ENCODE results near the gene HGFAC. TPM values are rescaled to one million over a fixed set of nuclear protein-coding genes. Genes with fewer than 3 reads are reported as not detected.

HGFAC gene
- total RNA-seq, 1 donor from 2014 or later: 0.35 TPM

DNA sequence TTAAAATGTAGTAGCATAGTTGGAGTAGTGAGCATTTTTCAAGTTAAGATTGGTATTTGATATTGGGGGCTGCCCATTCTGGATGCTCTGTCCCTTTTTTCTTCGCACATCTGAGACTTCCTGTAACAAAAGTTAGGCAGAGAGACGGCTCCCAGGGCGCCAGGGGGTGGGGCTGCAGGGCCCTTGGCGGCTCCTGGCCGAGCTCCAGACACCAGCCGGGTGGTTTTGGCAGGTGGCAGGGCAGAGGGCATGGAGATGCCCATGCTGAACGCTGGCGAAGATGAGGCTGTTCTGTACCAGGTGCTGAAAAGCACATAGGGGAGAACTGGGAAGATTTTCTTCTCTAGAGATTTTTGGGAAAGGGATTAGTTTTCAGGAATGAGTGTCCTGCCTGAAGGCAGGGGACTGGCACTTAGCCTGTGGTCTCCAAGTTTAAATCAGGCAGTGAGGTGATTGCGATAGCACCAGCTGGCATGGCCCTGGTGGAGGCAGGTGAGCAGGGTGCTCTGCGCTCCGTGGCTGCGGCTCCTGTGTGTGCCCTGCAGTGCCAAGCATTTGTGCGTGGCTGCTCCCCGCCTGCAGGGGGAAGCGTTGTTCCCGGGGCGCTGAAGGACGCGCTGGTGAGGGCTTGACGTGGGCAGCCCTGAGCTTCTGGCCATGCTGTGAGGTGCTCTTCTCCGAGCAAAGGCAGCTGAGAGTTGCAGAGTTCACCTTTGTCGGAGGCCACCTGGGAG, 23.6 kb upstream of the HGFAC start:
- peak; percentile 77 for DNase-seq (ENCODE audit: low spot score)
- TF ChIP-seq, protein P1, sequence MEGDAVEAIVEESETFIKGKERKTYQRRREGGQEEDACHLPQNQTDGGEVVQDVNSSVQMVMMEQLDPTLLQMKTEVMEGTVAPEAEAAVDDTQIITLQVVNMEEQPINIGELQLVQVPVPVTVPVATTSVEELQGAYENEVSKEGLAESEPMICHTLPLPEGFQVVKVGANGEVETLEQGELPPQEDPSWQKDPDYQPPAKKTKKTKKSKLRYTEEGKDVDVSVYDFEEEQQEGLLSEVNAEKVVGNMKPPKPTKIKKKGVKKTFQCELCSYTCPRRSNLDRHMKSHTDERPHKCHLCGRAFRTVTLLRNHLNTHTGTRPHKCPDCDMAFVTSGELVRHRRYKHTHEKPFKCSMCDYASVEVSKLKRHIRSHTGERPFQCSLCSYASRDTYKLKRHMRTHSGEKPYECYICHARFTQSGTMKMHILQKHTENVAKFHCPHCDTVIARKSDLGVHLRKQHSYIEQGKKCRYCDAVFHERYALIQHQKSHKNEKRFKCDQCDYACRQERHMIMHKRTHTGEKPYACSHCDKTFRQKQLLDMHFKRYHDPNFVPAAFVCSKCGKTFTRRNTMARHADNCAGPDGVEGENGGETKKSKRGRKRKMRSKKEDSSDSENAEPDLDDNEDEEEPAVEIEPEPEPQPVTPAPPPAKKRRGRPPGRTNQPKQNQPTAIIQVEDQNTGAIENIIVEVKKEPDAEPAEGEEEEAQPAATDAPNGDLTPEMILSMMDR (IDR thresholded peaks at IDR 0.05): peak; percentile 38
- Mint-ChIP-seq H3K36me3 (ENCODE audit: low read depth) (peaks cover 10% of the 10 kb centered on the region), H3K9me3 (ENCODE audit: low read depth) (no peaks in the 10 kb centered on the region), H3K27ac (ENCODE audit: unreplicated experiment) (no peak overlapping the region), H3K4me1 (ENCODE audit: low read depth) (no peaks in the 10 kb centered on the region), H3K27me3 (ENCODE audit: low read depth) (no peaks in the 10 kb centered on the region), H3K4me3 (ENCODE audit: unreplicated experiment) (no peak overlapping the region)

DNA sequence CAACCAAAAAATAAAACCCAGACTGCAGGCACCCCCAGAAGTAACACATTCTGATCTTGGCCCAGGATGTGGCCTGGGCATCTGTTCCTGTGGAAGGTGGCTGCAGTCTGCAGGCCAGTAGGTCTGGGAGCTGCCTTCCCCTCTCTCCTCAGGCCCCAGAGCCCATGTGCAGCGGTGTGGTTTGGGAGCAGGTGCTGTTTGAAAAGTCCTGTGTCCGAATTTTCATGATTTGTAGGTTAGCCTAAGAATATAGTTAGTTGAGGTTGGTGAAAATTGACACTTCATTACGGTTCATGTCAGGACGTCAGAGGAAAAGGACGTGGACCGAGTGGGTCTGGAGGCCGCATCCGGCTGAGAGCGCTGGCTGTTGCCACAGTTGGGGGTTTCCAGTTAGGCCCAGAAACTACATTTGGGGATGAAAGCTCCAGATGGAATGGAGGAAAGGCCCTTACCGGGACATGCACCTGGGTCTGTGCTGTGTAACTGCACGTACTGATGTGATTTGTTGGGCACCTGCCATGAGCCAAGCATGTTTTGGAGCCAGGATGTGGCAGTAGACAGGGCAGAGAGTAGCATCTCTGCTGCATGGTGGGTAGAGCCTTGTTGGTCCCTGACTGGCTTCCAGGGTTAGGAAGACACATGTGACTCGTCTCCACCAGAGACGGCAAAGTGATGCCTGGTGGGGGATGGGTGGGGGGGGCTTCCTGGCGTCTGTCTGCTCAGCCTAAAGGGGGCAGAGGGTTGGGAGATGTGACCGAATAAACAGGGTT, 21.7 kb upstream of the HGFAC start:
- H3K27ac Mint-ChIP-seq (ENCODE audit: unreplicated experiment): no peak overlapping the region
- H3K4me1 Mint-ChIP-seq (ENCODE audit: low read depth): no peaks in the 10 kb centered on the region
- TF ChIP-seq, protein P1 (IDR thresholded peaks at IDR 0.05): no peak
- H3K4me3 Mint-ChIP-seq (ENCODE audit: unreplicated experiment): no peak overlapping the region
- H3K36me3 Mint-ChIP-seq (ENCODE audit: low read depth): peaks cover 10% of the 10 kb centered on the region
- H3K27me3 Mint-ChIP-seq (ENCODE audit: low read depth): no peaks in the 10 kb centered on the region
- peak; percentile 41 for DNase-seq (ENCODE audit: low spot score)
- no peaks in the 10 kb centered on the region for H3K9me3 Mint-ChIP-seq (ENCODE audit: low read depth)

DNA sequence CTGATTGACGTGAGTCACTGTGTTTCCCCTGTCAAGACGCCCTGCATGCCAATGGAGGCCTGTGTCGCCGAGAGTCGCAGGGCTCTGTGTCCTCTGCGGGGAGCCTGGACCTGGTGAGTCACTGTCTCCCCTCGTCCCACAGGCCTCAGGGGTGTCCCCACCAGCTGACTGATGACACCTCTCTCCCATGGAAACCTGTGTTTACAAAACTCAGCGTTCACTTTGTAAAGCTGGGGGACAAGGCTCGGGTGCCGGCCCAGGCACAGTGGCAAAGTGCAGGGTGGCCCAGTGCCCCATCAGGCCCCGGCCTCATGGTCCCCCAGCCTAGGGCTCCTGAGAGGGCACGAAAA, 21.2 kb upstream of the HGFAC start:
- DNase-seq (ENCODE audit: low spot score): peak; percentile 67
- H3K4me3 Mint-ChIP-seq (ENCODE audit: unreplicated experiment): no peak overlapping the region

DNA sequence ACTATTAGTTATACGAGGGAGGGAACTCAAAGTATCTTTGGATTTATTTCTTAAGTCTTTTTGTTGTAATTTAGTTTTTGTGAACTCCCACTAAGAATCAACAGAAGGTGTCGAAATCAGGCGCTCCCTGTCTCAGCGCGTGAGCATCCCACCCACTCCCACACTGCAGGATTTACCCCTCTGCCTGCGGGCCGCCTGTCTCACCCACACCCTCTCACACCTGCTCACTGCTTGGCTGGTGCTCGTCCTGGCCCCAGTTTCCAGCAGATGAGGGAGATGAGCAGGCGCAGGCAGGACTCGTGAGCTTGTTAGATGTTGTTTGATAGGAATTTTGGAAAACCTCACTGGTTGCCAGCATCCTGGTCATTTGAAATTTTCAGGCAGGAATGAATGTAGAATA, 20.8 kb upstream of the HGFAC start:
- no peaks in the 10 kb centered on the region for H3K9me3 Mint-ChIP-seq (ENCODE audit: low read depth)
- TF ChIP-seq, protein P1 (IDR thresholded peaks at IDR 0.05): no peak

More for the DNA sequence above, 21.2 kb upstream of the HGFAC start:
- Mint-ChIP-seq H3K27ac (ENCODE audit: unreplicated experiment) (no peak overlapping the region), H3K36me3 (ENCODE audit: low read depth) (peaks cover 10% of the 10 kb centered on the region), H3K27me3 (ENCODE audit: low read depth) (no peaks in the 10 kb centered on the region), H3K9me3 (ENCODE audit: low read depth) (no peaks in the 10 kb centered on the region), H3K4me1 (ENCODE audit: low read depth) (no peaks in the 10 kb centered on the region)
- TF ChIP-seq, protein P1 (IDR thresholded peaks at IDR 0.05): no peak

DNA sequence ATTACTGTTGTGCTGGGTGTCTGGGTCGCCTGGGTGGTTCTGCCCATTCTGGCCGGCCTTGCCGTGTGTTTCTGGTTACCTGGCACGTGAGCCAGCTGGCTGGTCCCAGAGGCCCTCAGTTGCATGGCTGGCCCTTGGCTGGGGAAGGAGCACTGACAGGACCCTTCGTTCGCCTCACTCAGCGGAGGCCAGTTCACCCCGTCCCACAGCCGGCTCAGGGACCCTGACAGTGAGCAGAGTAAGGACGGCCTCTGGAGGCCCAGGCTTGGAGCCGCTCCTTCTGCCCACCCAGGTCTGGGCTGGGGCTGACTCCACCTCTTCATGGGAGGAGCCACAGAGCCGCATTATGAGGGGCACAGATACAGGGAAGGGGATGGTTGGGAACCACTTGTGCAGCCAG, 20.3 kb upstream of the HGFAC start:
- Mint-ChIP-seq H3K27ac (ENCODE audit: unreplicated experiment) (no peak overlapping the region), H3K9me3 (ENCODE audit: low read depth) (no peaks in the 10 kb centered on the region), H3K4me3 (ENCODE audit: unreplicated experiment) (no peak overlapping the region), H3K36me3 (ENCODE audit: low read depth) (peaks cover 10% of the 10 kb centered on the region), H3K4me1 (ENCODE audit: low read depth) (no peaks in the 10 kb centered on the region), H3K27me3 (ENCODE audit: low read depth) (no peaks in the 10 kb centered on the region)
- DNase-seq (ENCODE audit: low spot score): peak; percentile 90
- TF ChIP-seq, protein P1 (IDR thresholded peaks at IDR 0.05): no peak

More for the DNA sequence above, 20.8 kb upstream of the HGFAC start:
- DNase-seq (ENCODE audit: low spot score): peak; percentile 66
- Mint-ChIP-seq H3K36me3 (ENCODE audit: low read depth) (peaks cover 10% of the 10 kb centered on the region), H3K27ac (ENCODE audit: unreplicated experiment) (no peak overlapping the region), H3K4me1 (ENCODE audit: low read depth) (no peaks in the 10 kb centered on the region), H3K4me3 (ENCODE audit: unreplicated experiment) (no peak overlapping the region), H3K27me3 (ENCODE audit: low read depth) (no peaks in the 10 kb centered on the region)
